SK-N-MC (cell line): Measurements from ENCODE around the gene ZDHHC7.

Experiments used
- DNase-seq: peaks from one replicate; pipeline ENCODE4 v3.0.0-alpha.2; 2011; ENCODE audit warnings: low read depth, low spot score
- H3K27ac ChIP-seq: fragments of 200-600 bp; sonication (generic); 2 replicates; pipeline ENCODE4 v1.5.1; 2016; ENCODE audit warnings: mixed run types
- H3K36me3 ChIP-seq: fragments of 200-600 bp; sonication (generic); 2 replicates; pipeline ENCODE4 v1.6.1; 2017; ENCODE audit warnings: antibody characterized with exemption, low read length, mixed read lengths; ENCODE audit not compliant: insufficient read depth
- H3K4me3 ChIP-seq: fragments of 200-600 bp; sonication (generic); 2 replicates; pipeline ENCODE4 v1.5.1; 2016
- H3K9ac ChIP-seq: fragments of 200-600 bp; sonication (generic); 2 replicates; pipeline ENCODE4 v1.8.0; 2017; ENCODE audit warnings: mixed run types, mixed read lengths; ENCODE audit not compliant: insufficient read length
- H3K9me3 ChIP-seq: fragments of 200-600 bp; sonication (generic); 2 replicates; pipeline ENCODE4 v1.6.1; 2017; ENCODE audit warnings: low read depth, mild to moderate bottlenecking, antibody characterized with exemption, low read length, moderate library complexity, mixed read lengths
- EZH2 ChIP-seq: fragments of 200-600 bp; sonication (generic); IDR thresholded peaks from one replicate; pipeline ENCODE4 v1.6.1; 2017; ENCODE audit warnings: antibody characterized with exemption
- FOXP2 ChIP-seq: optimal IDR thresholded peaks from 2 replicates; pipeline ENCODE3; 2011; ENCODE audit warnings: mild to moderate bottlenecking, moderate library complexity; ENCODE audit not compliant: insufficient read depth; ENCODE audit errors: extremely low read length, control extremely low read depth
- POLR2AphosphoS5 ChIP-seq: IDR thresholded peaks from 2 replicates; pipeline ENCODE4 v1.6.1; 2012; ENCODE audit warnings: mild to moderate bottlenecking, low read depth, low read length, borderline replicate concordance

Gene ZDHHC7

DNA sequence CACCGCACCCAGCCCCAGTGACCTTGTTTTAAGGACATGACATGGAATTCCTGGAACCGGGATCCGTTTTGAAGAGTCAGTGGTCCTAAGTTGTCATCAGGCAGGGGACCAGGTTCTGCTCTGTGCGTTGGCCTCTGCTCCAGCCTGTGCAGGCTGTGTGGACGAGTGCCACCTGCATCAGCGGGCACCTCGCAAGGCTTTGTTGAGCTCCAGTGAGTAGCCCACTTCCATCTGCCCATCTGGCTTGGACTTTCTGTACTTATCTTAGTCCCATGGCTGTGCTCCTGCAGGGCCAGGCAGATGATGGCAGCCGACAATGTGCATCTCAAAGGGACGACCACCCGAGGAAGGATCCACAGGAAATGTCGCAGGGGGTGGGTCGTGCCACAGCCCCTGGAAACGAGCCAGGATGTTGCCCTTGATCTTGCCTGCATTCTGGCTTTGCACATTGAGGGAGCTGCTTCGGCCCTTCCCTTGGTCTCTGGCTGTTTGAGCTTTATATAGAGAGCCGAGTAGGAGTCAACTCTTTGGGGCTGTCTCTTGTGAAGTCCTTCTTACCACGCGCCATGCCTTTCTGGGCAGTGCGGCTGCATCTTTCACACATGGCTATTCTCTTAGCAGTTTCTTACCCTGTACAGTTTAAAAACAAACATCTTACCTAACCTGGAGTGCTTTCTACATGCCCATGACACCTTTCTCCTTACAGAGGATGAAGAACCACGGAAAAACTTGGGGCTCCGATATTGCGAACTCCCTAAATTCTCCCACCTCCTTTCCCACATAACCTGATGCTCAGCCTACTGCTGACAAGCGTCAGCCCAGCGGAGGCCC, 34.5 kb upstream of the ZDHHC7 start:
- H3K9ac ChIP-seq, result no peak overlapping the region
- H3K4me3 ChIP-seq, result no peak overlapping the region
- H3K36me3 ChIP-seq, result no peaks in the 10 kb centered on the region
- H3K27ac ChIP-seq, result no peak overlapping the region
- no peak for DNase-seq
- no peaks in the 10 kb centered on the region for H3K9me3 ChIP-seq
- TF ChIP-seq FOXP2, result no peak
- TF ChIP-seq EZH2, result no peak
- no peak for TF ChIP-seq POLR2AphosphoS5

GRCh38 chr16:85045077-85045476, 33.7 kb upstream of the ZDHHC7 start:
- Histone ChIP-seq H3K9me3 (no peaks in the 10 kb centered on the region), H3K9ac (no peak overlapping the region), H3K27ac (no peak overlapping the region), H3K36me3 (no peaks in the 10 kb centered on the region), H3K4me3 (no peak overlapping the region)
- TF ChIP-seq POLR2AphosphoS5 (no peak), EZH2 (no peak), FOXP2 (no peak)
- DNase-seq, result no peak

DNA sequence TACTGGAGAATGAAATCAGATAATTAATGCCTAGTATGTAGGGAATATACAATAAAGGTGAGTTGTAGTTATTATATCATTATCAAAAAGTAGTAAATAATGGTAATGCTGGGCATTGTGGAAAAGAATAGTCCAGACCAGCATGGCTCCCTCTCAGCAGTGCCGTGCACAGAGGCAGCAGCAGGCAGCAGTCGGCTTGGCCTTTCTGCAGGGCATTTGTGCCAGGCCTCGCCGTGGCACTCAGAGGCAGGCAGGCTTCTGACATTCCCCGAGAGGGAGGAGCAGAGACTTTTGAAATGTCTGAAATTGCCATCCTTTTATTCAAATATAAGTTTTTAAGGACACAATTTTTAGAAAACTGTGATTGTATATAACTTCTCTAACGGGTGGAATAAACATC, 31.3 kb upstream of the ZDHHC7 start:
- no peak for DNase-seq
- Histone ChIP-seq H3K9ac (no peak overlapping the region), H3K4me3 (no peak overlapping the region), H3K27ac (no peak overlapping the region), H3K36me3 (no peaks in the 10 kb centered on the region), H3K9me3 (no peaks in the 10 kb centered on the region)
- TF ChIP-seq POLR2AphosphoS5 (no peak), EZH2 (no peak), FOXP2 (no peak)

DNA sequence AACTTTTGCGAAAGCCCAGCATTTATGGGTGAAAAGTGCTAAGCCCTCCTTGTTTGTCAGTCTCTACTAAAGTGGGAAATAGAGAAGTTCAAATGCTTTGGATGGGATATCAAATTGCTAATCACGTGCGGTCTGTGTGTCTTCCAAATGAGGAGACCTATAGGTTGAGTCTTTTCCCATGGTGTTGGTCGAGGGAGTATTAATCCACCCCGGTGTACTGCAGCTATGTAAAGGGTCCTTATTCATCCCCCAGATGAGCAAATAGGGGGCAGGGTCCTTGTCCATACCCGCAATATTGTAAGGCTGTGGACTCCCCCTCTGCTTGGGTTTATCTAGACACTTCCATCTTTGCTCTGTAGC, 30.8 kb upstream of the ZDHHC7 start:
- Histone ChIP-seq H3K9me3 (no peaks in the 10 kb centered on the region), H3K36me3 (no peaks in the 10 kb centered on the region), H3K4me3 (no peak overlapping the region), H3K27ac (no peak overlapping the region), H3K9ac (no peak overlapping the region)
- no peak for DNase-seq
- no peak for TF ChIP-seq FOXP2

- Histone ChIP-seq H3K4me3 (peak overlapping the region; percentile 30; the same call in 1 of the 2 replicates), H3K36me3 (no peaks in the 10 kb centered on the region), H3K9ac (no peak overlapping the region), H3K9me3 (no peaks in the 10 kb centered on the region), H3K27ac (no peak overlapping the region)
- no peak for TF ChIP-seq FOXP2
- no peak for TF ChIP-seq EZH2
- TF ChIP-seq POLR2AphosphoS5, result no peak
- DNase-seq, result no peak
These were observed 30.2 kb upstream of the ZDHHC7 start for GRCh38 chr16:85041219-85042166.

DNA sequence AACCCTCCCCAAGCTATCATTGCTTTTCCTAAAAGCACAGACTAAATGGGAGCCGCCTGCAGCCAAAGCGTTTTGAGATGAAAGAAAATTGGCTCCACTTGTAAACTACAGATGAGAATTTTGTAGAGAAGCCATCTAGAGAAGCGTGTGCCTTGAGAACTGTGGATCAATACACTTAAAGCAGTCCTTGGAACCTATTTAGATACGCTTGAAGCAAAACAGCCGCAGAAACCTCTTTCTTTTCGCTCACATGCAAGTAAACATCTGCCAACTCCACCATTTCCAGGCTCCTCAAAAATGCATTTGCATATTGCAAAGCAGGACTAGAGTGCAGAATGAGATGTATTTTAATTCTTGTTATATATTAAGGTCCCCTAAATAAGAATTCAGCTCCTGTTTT, 29.4 kb upstream of the ZDHHC7 start:
- Histone ChIP-seq H3K9me3 (no peaks in the 10 kb centered on the region), H3K36me3 (no peaks in the 10 kb centered on the region), H3K4me3 (peak overlapping the region; percentile 30; the same call in 1 of the 2 replicates), H3K27ac (no peak overlapping the region), H3K9ac (no peak overlapping the region)
- no peak for TF ChIP-seq FOXP2
- TF ChIP-seq POLR2AphosphoS5, result no peak
- TF ChIP-seq EZH2, result no peak
- no peak for DNase-seq

- H3K27ac ChIP-seq, result no peak overlapping the region
- DNase-seq, result no peak
- no peaks in the 10 kb centered on the region for H3K9me3 ChIP-seq
- H3K9ac ChIP-seq, result no peak overlapping the region
- no peak overlapping the region for H3K4me3 ChIP-seq
- no peak for TF ChIP-seq POLR2AphosphoS5
- TF ChIP-seq EZH2, result no peak
- TF ChIP-seq FOXP2, result no peak
- no peaks in the 10 kb centered on the region for H3K36me3 ChIP-seq
These were observed 26.4 kb upstream of the ZDHHC7 start for GRCh38 chr16:85037721-85038120.

DNA sequence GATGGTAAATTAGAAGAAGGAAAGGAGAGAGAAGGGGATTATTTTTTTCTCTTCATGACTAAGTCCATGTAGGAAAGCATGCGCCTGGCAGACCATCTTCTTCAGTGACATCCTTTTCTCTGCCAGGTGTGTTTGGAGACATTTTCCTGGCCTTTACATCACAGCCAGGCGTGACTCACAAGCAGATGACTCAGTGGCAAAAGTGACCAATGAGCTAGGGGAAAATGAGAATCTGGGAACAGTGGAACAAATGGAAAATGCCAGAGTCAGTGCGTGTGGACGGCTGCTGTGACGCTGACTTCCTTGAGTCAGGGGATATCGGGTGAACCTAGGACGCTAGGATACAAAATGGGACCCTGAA, 25.7 kb upstream of the ZDHHC7 start:
- Histone ChIP-seq H3K27ac (no peak overlapping the region), H3K36me3 (no peaks in the 10 kb centered on the region), H3K4me3 (no peak overlapping the region), H3K9me3 (no peaks in the 10 kb centered on the region), H3K9ac (no peak overlapping the region)
- DNase-seq, result no peak
- TF ChIP-seq FOXP2 (no peak), EZH2 (no peak), POLR2AphosphoS5 (no peak)

GRCh38 chr16:85036236-85037049, 25.1 kb upstream of the ZDHHC7 start:
- no peak overlapping the region for H3K9ac ChIP-seq
- no peaks in the 10 kb centered on the region for H3K36me3 ChIP-seq
- H3K9me3 ChIP-seq, result no peaks in the 10 kb centered on the region
- no peak for DNase-seq
- H3K27ac ChIP-seq, result no peak overlapping the region
- no peak overlapping the region for H3K4me3 ChIP-seq
- TF ChIP-seq EZH2 (no peak), FOXP2 (no peak), POLR2AphosphoS5 (no peak)
